GM19035 (cell line): ENCODE measurements around the gene POLR3E.
"Not testable (repeated sequence)": the region's sequence is repeated elsewhere in the genome, so short reads cannot be mapped to it uniquely, and the experiment has no call there.

ENCODE experiments used
- ATAC-seq: cut with Tn5 transposase; IDR thresholded peaks from one replicate; pipeline ENCODE4 v1.9.1; 2021; ENCODE audit not compliant: unreplicated experiment

Gene POLR3E

GRCh38 chr16:22330326-22330725 lies 33.1 kb downstream of the POLR3E start:
- no peak for ATAC-seq

DNA sequence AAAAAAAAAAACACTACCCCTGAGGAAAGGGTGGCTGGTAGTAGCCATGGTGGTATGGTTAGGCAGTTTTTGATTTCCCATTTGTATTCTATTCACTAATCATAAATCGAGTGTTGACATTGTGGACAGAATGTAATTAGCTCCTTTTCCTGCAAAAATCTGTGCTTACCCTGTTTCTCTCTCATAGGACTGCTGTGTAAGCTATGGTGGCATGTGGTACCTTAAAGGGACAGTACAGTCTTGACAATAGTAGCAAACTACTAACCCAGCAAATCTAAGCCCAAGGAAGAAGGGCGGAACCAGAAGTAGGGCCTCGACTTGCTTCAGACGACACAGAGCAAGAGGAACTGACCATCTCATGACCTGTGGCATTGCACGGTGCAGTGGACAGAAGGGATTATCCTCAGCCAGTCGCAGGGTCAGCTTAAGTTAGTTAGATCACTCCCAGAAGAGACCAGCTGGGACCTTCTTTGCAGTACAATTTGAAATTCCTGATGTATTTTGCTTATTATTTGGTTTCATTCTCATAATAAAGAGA lies 36.3 kb downstream of the POLR3E start:
- ATAC-seq = no peak

DNA sequence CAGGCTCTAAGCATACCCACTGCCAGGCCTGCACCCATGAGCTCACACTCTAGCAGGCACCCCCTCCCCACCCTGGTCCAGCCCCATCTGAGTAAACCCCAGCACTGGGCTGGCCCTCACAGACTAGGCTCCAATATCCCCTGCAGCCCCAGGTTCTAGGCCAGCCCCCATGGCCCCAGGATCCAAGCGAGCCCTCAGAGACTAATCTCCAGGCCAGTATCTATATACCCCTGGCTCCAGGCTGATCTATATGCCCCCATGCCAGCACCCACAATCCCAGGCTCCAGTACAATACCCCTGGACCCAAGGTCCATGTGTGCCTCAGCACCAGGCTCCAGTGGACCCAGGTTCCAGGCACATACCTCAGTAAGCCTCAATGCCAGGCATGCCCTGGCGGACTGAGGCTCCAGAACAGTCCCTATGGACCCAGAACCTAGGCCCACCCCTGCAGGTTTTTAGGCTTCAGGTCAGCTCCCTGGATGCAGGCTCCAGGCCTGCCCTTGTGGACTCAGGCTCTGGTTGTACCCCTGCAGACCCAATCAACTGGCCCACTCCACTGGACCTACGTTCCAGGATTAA lies 38.5 kb downstream of the POLR3E start:
- ATAC-seq = no peak

- ATAC-seq = no peak
Measured at GRCh38 chr16:22336581-22336980, 39.4 kb downstream of the POLR3E start.

DNA sequence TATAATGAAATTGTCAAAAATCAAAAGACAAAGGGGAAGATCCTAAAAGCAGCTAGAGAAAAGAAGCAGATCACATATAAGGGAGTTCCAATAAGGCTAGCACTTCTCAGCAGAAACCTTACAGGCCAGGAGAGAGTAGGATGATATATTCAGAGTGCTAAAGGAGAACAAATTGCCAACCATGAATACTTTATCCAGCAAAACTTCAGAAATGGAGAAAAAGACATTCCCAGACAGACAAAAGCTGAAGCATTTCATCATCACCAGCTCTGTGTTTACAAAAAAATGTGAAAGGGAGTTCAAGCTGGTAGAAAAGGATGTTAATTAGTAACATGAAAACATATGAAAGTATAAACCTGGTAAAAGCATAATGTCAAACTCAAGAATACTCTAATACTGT lies 39.8 kb downstream of the POLR3E start:
- no peak for ATAC-seq

DNA sequence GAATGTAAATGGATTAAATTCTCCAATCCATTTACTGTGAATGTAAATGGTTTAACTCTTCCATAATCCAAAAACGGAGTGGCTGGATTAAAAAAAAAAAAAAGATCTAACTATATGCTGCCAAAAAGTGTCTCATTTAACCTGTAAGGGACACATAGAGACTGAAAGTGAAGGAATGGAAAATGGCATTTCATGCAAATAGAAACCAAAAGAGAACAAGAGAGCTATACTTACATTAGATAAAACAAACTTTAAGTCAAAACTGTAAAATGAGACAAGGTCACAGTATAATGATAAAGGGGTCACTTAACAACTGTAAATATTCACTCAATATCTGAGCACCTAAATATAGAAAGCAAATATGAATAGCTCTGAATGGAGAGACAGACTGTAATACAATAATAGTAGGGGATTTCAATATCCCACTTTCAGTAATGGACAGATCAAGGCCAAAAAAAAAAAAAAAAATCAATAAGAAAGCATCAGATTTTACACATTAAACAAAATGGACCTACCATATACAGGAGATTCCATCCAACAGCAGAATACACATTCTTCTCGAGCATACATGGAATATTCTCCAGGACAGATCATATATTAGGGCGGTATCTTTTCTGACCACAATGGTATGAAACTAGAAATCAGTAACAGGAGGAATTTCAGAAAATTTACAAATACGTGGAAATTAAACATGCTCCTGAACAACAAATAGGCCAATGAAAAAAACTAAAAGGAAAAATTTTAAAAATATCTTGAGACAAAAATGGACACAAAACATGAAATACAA lies 40.8 kb downstream of the POLR3E start:
- ATAC-seq = no peak

GRCh38 chr16:22340945-22341344 lies 43.7 kb downstream of the POLR3E start:
- ATAC-seq = no peak

GRCh38 chr16:22342082-22342481 lies 44.9 kb downstream of the POLR3E start:
- ATAC-seq = no peak

DNA sequence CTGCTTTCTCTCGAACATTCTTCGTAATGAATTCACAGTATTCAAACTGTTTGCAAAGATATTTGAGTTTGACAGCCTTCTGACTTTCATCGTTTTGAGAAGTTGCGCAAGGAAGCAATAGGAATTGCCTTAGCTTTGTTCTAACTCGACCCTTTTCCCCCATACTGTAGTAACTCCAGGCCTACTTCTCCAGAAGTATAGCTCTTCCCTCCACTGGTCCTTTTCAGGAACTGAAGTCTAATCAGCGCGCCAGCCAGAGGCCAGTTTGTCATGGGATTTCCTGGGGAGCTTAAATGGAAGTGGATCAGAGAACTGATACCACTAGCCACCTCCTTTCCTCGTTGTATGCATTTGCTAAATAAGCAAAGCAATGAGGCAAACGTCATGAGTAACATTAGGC lies 49.3 kb downstream of the POLR3E start:
- ATAC-seq = no peak

- no peak for ATAC-seq
Measured at GRCh38 chr16:22347100-22347820, 50.1 kb downstream of the POLR3E start.

DNA sequence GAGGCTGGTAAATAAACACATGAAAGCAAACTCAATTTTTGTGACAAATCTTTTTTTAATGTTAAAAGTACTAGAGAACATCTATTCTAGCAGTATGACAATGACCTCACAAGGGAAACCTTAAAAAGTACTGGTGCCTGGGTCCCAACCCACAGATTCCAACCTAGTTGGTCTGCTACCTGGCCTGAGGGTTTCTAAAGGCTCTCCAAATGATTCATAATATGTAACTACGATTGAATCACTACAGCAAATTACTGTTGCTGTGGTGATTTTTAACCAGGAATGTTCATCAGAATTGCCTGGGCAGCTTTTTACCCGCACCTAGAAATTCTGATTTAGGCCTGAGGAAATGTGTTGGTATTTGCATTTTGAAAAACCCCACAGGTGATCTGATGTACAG lies 51.1 kb downstream of the POLR3E start:
- ATAC-seq = no peak

DNA sequence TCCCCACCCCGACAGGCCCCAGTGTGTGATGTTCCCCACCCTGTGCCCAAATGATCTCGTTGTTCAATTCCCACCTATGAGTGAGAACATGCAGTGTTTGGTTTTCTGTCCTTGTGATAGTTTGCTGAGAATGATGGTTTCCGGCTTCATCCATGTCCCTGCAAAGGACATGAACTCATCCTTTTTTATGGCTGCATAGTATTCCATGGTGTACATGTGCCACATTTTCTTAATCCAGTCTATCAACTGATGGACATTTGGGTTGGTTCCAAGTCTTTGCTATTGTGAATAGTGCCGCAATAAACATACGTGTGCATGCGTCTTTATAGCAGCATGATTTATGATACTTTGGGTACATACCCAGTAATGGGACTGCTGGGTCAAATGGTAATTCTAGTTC lies 53.8 kb downstream of the POLR3E start:
- ATAC-seq = not testable (repeated sequence)

DNA sequence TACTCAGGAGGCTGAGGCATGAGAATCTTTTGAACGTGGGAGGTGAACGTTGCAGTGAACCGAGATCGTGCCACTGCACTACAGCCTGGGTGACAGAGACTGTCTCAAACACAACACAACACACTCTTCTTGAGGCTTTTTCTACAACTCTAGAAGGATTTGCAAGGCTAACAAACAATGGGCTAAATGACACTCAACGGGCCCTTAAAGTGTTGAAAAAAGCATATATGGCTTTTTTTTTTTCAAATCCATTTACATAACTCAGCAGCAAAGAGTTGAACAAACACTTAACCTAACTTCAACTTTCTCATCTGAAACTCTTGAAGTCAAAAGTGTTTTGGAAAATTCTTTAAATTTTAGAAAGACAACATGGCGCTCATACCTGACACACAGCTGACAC lies 54.9 kb downstream of the POLR3E start:
- no peak for ATAC-seq

GRCh38 chr16:22352723-22353122 lies 55.5 kb downstream of the POLR3E start:
- no peak for ATAC-seq

GRCh38 chr16:22353191-22353919 lies 56.1 kb downstream of the POLR3E start:
- ATAC-seq = no peak

DNA sequence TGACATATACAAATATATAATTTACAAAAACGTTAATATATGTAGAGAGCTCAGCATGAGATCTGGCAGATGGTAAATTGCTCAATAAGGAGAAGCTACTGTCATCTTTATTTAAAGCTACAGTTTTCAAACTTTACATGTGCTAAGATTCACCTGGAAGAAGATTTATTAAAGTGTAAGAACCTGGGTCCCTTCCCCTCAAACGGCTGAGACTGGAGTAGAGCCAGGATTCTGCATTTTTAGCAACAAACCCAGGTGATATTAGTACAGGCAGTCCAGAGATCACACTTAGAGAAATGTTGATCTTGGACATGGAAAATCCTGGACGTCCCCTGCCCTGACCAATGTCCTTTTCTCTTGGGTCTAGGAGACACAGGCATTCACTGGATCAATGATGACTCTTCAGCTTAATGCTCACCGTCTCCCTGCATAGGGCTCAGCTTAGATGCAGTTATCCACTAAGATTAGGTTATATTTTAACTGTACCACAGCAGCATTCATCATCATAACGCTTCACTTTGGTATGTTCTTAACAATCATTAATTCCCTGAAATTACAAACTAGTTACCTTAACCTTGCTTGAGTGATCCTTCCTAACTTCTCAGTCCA lies 56.8 kb downstream of the POLR3E start:
- ATAC-seq = no peak

GRCh38 chr16:22355487-22355908 lies 58.3 kb downstream of the POLR3E start:
- ATAC-seq = no peak

- ATAC-seq = peak; percentile 20
Measured at GRCh38 chr16:22356930-22357634, 59.9 kb downstream of the POLR3E start.

DNA sequence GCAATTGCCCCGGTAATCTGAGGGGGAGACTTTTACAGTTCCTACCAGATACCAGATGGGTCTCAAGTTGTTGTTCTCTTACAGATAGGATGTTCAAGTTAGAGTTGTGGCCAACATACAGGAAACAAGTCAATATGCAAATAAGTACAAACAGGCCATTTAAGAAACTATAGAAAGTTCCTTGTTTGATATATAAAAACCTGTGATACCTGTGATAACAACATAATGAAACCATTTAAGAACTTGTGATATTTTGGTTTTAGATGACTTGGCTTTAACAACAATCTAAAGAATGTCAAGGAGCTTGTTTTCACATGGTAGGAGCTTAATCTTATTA lies 60.4 kb downstream of the POLR3E start:
- peak; percentile 62 for ATAC-seq

DNA sequence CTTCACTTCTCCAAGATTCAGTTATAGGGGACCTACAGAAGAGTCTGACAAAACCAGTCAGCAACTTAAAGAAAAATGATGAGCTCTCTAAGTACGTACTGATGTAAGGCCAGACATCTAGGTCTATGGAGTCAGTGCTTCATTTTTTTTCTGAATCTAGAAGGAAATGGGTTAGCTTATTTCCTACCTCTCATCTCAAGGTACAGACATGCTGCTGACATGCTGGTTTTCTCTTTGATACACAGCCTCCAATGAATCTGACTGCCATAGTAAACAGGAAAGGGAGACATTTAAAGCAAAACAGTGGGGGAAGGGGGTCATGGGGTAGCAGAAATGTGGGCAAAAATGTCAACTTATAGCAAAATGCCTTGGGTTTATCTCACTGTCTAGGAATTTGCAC lies 60.8 kb downstream of the POLR3E start:
- no peak for ATAC-seq
